ENCODE measurements around the gene TFF3. TPM values are rescaled to one million over a fixed set of nuclear protein-coding genes. Genes with fewer than 3 reads are reported as not detected.

Gene TFF3
- total RNA-seq, 5 donors from 2014 or later (not counting 1 experiment from before 2014, with no cell fraction given) = 1.3 to 1.7 TPM; not detected in 3

- no peaks in the 10 kb centered on the region for H3K27me3 Mint-ChIP-seq
- H3K4me1 Mint-ChIP-seq = no peaks in the 10 kb centered on the region
- CTCF ChIA-PET = no interaction called here
- POLR2A ChIA-PET = no interaction called here
- H3K27ac Mint-ChIP-seq = no peak overlapping the region
- no peak overlapping the region for H3K27ac ChIP-seq (ENCODE audit: low read length)
- ATAC-seq (replicated peaks in 1 of 4) = no peak
- no peaks in the 10 kb centered on the region for H3K9me3 ChIP-seq
- H3K36me3 Mint-ChIP-seq = no peaks in the 10 kb centered on the region
- no peaks in the 10 kb centered on the region for H3K4me1 ChIP-seq (ENCODE audit: control insufficient read depth in 1 of 2, extremely low read depth in 1 of 2, insufficient read depth in 2 of 2, low read length in 2 of 2)
- 84% methylated on average over 10 of the region's 11 CpGs for WGBS (ENCODE audit: insufficient coverage)
- no peak overlapping the region for H3K4me3 ChIP-seq (ENCODE audit: control insufficient read depth in 1 of 2, extremely low read depth in 1 of 2, low read length in 1 of 2)
- no peak overlapping the region for H3K4me3 Mint-ChIP-seq
- H3K9me3 Mint-ChIP-seq = no peaks in the 10 kb centered on the region
- H3K36me3 ChIP-seq (ENCODE audit: control insufficient read depth in 2 of 2, extremely low read depth in 1 of 2, insufficient read depth in 1 of 2, low read length in 1 of 2) = no peaks in the 10 kb centered on the region
- DNase-seq = no peak
- H3K27me3 ChIP-seq (replicated peaks in 1 of 2; ENCODE audit: control insufficient read depth in 2 of 2, extremely low read depth in 1 of 2, insufficient read depth in 2 of 2, low read length in 1 of 2) = peaks cover 0 to 9% of the 10 kb centered on the region in 2 experiments
Measured at GRCh38 chr21:42343963-42344510, 28.8 kb upstream of the TFF3 start.

- no peak overlapping the region for H3K4me3 ChIP-seq (ENCODE audit: control insufficient read depth in 1 of 2, extremely low read depth in 1 of 2, low read length in 1 of 2)
- Mint-ChIP-seq H3K4me3 (no peak overlapping the region), H3K27ac (no peak overlapping the region), H3K36me3 (no peaks in the 10 kb centered on the region), H3K4me1 (peaks cover 0 to 3% (median 0%) of the 10 kb centered on the region in 3 donors), H3K9me3 (no peaks in the 10 kb centered on the region), H3K27me3 (no peaks in the 10 kb centered on the region)
- no peak for ATAC-seq (replicated peaks in 1 of 4)
- POLR2A ChIA-PET = no interaction called here
- H3K27ac ChIP-seq (ENCODE audit: low read length) = no peak overlapping the region
- H3K36me3 ChIP-seq (ENCODE audit: control insufficient read depth in 2 of 2, extremely low read depth in 1 of 2, insufficient read depth in 1 of 2, low read length in 1 of 2) = no peaks in the 10 kb centered on the region
- 84% methylated on average over 5 of the region's 6 CpGs for WGBS (ENCODE audit: insufficient coverage)
- DNase-seq = no peak
- no peaks in the 10 kb centered on the region for H3K9me3 ChIP-seq
- CTCF ChIA-PET = no interaction called here
- peaks cover 0 to under 1% of the 10 kb centered on the region in 2 experiments for H3K4me1 ChIP-seq (ENCODE audit: control insufficient read depth in 1 of 2, extremely low read depth in 1 of 2, insufficient read depth in 2 of 2, low read length in 2 of 2)
- H3K27me3 ChIP-seq (replicated peaks in 1 of 2; ENCODE audit: control insufficient read depth in 2 of 2, extremely low read depth in 1 of 2, insufficient read depth in 2 of 2, low read length in 1 of 2) = peaks cover 0 to 9% of the 10 kb centered on the region in 2 experiments
Measured at GRCh38 chr21:42343556-42343955, 28.3 kb upstream of the TFF3 start.

GRCh38 chr21:42343101-42343500 is 27.9 kb upstream of the TFF3 start:
- ATAC-seq (replicated peaks in 1 of 4) = no peak
- WGBS (ENCODE audit: insufficient coverage) = 85% methylated on average over 10 of the region's 10 CpGs
- no peak overlapping the region for H3K4me3 ChIP-seq (ENCODE audit: control insufficient read depth in 1 of 2, extremely low read depth in 1 of 2, low read length in 1 of 2)
- peaks cover 0 to 9% of the 10 kb centered on the region in 2 experiments for H3K27me3 ChIP-seq (replicated peaks in 1 of 2; ENCODE audit: control insufficient read depth in 2 of 2, extremely low read depth in 1 of 2, insufficient read depth in 2 of 2, low read length in 1 of 2)
- peaks cover 3 to 5% of the 10 kb centered on the region in 2 experiments for H3K4me1 ChIP-seq (ENCODE audit: control insufficient read depth in 1 of 2, extremely low read depth in 1 of 2, insufficient read depth in 2 of 2, low read length in 2 of 2)
- no peaks in the 10 kb centered on the region for H3K9me3 Mint-ChIP-seq
- peaks cover 1 to 7% (median 3%) of the 10 kb centered on the region in 3 donors for H3K4me1 Mint-ChIP-seq
- POLR2A ChIA-PET = no interaction called here
- H3K36me3 ChIP-seq (ENCODE audit: control insufficient read depth in 2 of 2, extremely low read depth in 1 of 2, insufficient read depth in 1 of 2, low read length in 1 of 2) = no peaks in the 10 kb centered on the region
- H3K36me3 Mint-ChIP-seq = no peaks in the 10 kb centered on the region
- no peaks in the 10 kb centered on the region for H3K27me3 Mint-ChIP-seq
- DNase-seq = no peak
- no peaks in the 10 kb centered on the region for H3K9me3 ChIP-seq
- H3K4me3 Mint-ChIP-seq = no peak overlapping the region
- no peak overlapping the region for H3K27ac Mint-ChIP-seq
- CTCF ChIA-PET = no interaction called here
- no peak overlapping the region for H3K27ac ChIP-seq (ENCODE audit: low read length)

GRCh38 chr21:42341776-42342542 is 26.8 kb upstream of the TFF3 start:
- CTCF ChIA-PET = no interaction called here
- no peak for DNase-seq

GRCh38 chr21:42340187-42341050 is 25.2 kb upstream of the TFF3 start:
- no peaks in the 10 kb centered on the region for H3K9me3 Mint-ChIP-seq
- Histone ChIP-seq H3K4me1 (ENCODE audit: control insufficient read depth in 1 of 2, extremely low read depth in 1 of 2, insufficient read depth in 2 of 2, low read length in 2 of 2) (peaks cover 3 to 10% of the 10 kb centered on the region in 2 experiments), H3K4me3 (ENCODE audit: control insufficient read depth in 1 of 2, extremely low read depth in 1 of 2, low read length in 1 of 2) (no peak overlapping the region), H3K27ac (ENCODE audit: low read length) (no peak overlapping the region), H3K27me3 (replicated peaks in 1 of 2; ENCODE audit: control insufficient read depth in 2 of 2, extremely low read depth in 1 of 2, insufficient read depth in 2 of 2, low read length in 1 of 2) (peaks cover 0 to 6% of the 10 kb centered on the region in 2 experiments), H3K9me3 (no peaks in the 10 kb centered on the region), H3K36me3 (ENCODE audit: control insufficient read depth in 2 of 2, extremely low read depth in 1 of 2, insufficient read depth in 1 of 2, low read length in 1 of 2) (no peaks in the 10 kb centered on the region)
- H3K36me3 Mint-ChIP-seq = no peaks in the 10 kb centered on the region
- DNase-seq (no peak), ATAC-seq (replicated peaks in 1 of 4) (no peak)
- CTCF ChIA-PET = interaction anchor here in 1 of 2 donors (0.5 kb wide), 1 partner anchor 66 kb away, joined by 7 read pairs; no protein-coding TSS in a partner anchor
- POLR2A ChIA-PET = no interaction called here
- 90% methylated on average over 22 of the region's 24 CpGs for WGBS (ENCODE audit: insufficient coverage)
- peaks cover 8 to 14% (median 10%) of the 10 kb centered on the region in 3 donors for H3K4me1 Mint-ChIP-seq
- no peak overlapping the region for H3K4me3 Mint-ChIP-seq
- H3K27ac Mint-ChIP-seq = no peak overlapping the region
- peaks cover 0 to 2% of the 10 kb centered on the region in 2 donors for H3K27me3 Mint-ChIP-seq

More at GRCh38 chr21:42341776-42342542, 26.8 kb upstream of the TFF3 start:
- H3K27me3 ChIP-seq (replicated peaks in 1 of 2; ENCODE audit: control insufficient read depth in 2 of 2, extremely low read depth in 1 of 2, insufficient read depth in 2 of 2, low read length in 1 of 2) = peaks cover 0 to 8% of the 10 kb centered on the region in 2 experiments
- Mint-ChIP-seq H3K9me3 (no peaks in the 10 kb centered on the region), H3K27ac (no peak overlapping the region), H3K36me3 (no peaks in the 10 kb centered on the region), H3K4me1 (peaks cover 8 to 14% (median 10%) of the 10 kb centered on the region in 3 donors), H3K4me3 (no peak overlapping the region), H3K27me3 (no peaks in the 10 kb centered on the region)
- H3K36me3 ChIP-seq (ENCODE audit: control insufficient read depth in 2 of 2, extremely low read depth in 1 of 2, insufficient read depth in 1 of 2, low read length in 1 of 2) = no peaks in the 10 kb centered on the region
- POLR2A ChIA-PET = interaction anchor here in 1 of 2 donors (0.5 kb wide), 1 partner anchor 59 kb away, joined by 7 read pairs; no protein-coding TSS in a partner anchor
- no peak overlapping the region for H3K27ac ChIP-seq (ENCODE audit: low read length)
- H3K4me1 ChIP-seq (ENCODE audit: control insufficient read depth in 1 of 2, extremely low read depth in 1 of 2, insufficient read depth in 2 of 2, low read length in 2 of 2) = peaks cover 3 to 10% of the 10 kb centered on the region in 2 experiments
- no peak overlapping the region for H3K4me3 ChIP-seq (ENCODE audit: control insufficient read depth in 1 of 2, extremely low read depth in 1 of 2, low read length in 1 of 2)
- WGBS (ENCODE audit: insufficient coverage) = 98% methylated on average over 9 of the region's 15 CpGs
- H3K9me3 ChIP-seq = no peaks in the 10 kb centered on the region
- no peak for ATAC-seq (replicated peaks in 1 of 4)

All from T-cell (primary cell).